Progenitor cell of endocrine pancreas (in vitro differentiated cells): Measurements from ENCODE around the gene TPST2. TPM values are rescaled to one million over a fixed set of nuclear protein-coding genes. Genes with fewer than 3 reads are reported as not detected.

Experiments used
- DNase-seq: peaks from one replicate; pipeline ENCODE4 v3.0.0; 2021; ENCODE audit warnings: low spot score; ENCODE audit not compliant: unreplicated experiment
- H3K27ac Mint-ChIP-seq: 2 replicates; pipeline ENCODE4 v1.8.0; 2021; ENCODE audit warnings: mild to moderate bottlenecking, moderate library complexity, mixed read lengths
- H3K27me3 Mint-ChIP-seq: 2 replicates; pipeline ENCODE4 v1.8.0; 2021; ENCODE audit warnings: mixed read lengths
- H3K36me3 Mint-ChIP-seq: 2 replicates; pipeline ENCODE4 v1.8.0; 2022; ENCODE audit warnings: mixed read lengths; ENCODE audit not compliant: insufficient read depth
- H3K4me1 Mint-ChIP-seq: 2 replicates; pipeline ENCODE4 v1.8.0; 2021; ENCODE audit warnings: low read depth, mixed read lengths
- H3K4me3 Mint-ChIP-seq: 2 replicates; pipeline ENCODE4 v1.8.0; 2021; ENCODE audit warnings: low read depth, mild to moderate bottlenecking, moderate library complexity, mixed read lengths
- H3K9me3 Mint-ChIP-seq: 2 replicates; pipeline ENCODE4 v1.8.0; 2021; ENCODE audit warnings: low read depth, mixed read lengths
- CTCF ChIP-seq: fragments of 200-600 bp; sonication (generic); IDR thresholded peaks from one replicate; pipeline ENCODE4 v1.5.0; 2021; ENCODE audit warnings: antibody characterized with exemption, mild to moderate bottlenecking; ENCODE audit not compliant: unreplicated experiment
- total RNA-seq: library from RNA; stranded (reverse); gene quantifications from 2 replicates; pipeline ENCODE4 v1.2.1, GENCODE V29; 2021

The TPST2 gene
- total RNA-seq, 1 donor from 2014 or later = 19.1 TPM

DNA sequence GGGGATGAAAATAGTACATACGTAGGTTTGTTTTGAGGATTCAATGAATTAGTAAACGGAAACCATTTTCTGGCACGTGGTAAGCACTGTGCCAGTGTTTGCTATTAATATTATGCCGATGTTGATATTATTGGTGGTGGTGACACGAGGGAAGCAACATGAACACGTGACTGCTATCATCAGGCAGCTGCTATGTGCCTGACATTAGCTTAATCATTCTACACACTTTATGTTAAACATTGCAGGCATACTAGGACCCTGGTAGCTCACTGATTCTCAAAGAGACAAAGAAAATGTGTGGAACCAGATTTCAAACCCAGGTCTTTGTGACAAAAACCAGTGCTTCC is 105.6 kb downstream of the TPST2 start:
- H3K4me1 Mint-ChIP-seq = peaks cover 31% of the 10 kb centered on the region
- H3K36me3 Mint-ChIP-seq = peaks cover 9% of the 10 kb centered on the region
- H3K27me3 Mint-ChIP-seq = no peaks in the 10 kb centered on the region
- H3K27ac Mint-ChIP-seq = peak overlapping the region; percentile 97
- no peaks in the 10 kb centered on the region for H3K9me3 Mint-ChIP-seq
- DNase-seq = no peak
- TF ChIP-seq CTCF = no peak
- H3K4me3 Mint-ChIP-seq = peak overlapping the region; percentile 94

GRCh38 chr22:26483439-26484359 is 106.2 kb downstream of the TPST2 start, which contains the start of the genes HPS4 and SRRD:
Gene HPS4 (minus strand): TSS chr22:26483783. CDS start chr22:26481762, 2,021 bp downstream.
Gene SRRD (plus strand): TSS chr22:26483877. CDS start chr22:26483891, 14 bp downstream.
- H3K27ac Mint-ChIP-seq = peak within 1 kb of the TSS; percentile 99
- H3K27me3 Mint-ChIP-seq = no peaks in the 10 kb centered on the region
- TF ChIP-seq CTCF = no peak
- peak; percentile 93 for DNase-seq
- H3K9me3 Mint-ChIP-seq = no peaks in the 10 kb centered on the region
- peaks cover 29% of the 10 kb centered on the region for H3K4me1 Mint-ChIP-seq
- H3K36me3 Mint-ChIP-seq = peaks cover 4% of the 10 kb centered on the region
- peak within 1 kb of the TSS; percentile 94 for H3K4me3 Mint-ChIP-seq

GRCh38 chr22:26483043-26483438 is 106.9 kb downstream of the TPST2 start:
- no peaks in the 10 kb centered on the region for H3K9me3 Mint-ChIP-seq
- no peaks in the 10 kb centered on the region for H3K27me3 Mint-ChIP-seq
- H3K4me1 Mint-ChIP-seq = peaks cover 29% of the 10 kb centered on the region
- peak overlapping the region; percentile 94 for H3K4me3 Mint-ChIP-seq
- peaks cover 5% of the 10 kb centered on the region for H3K36me3 Mint-ChIP-seq
- DNase-seq = no peak
- peak overlapping the region; percentile 99 for H3K27ac Mint-ChIP-seq
- no peak for TF ChIP-seq CTCF

GRCh38 chr22:26482161-26482560 is 107.8 kb downstream of the TPST2 start:
- DNase-seq = no peak
- Mint-ChIP-seq H3K27ac (no peak overlapping the region), H3K27me3 (no peaks in the 10 kb centered on the region), H3K4me1 (peaks cover 29% of the 10 kb centered on the region), H3K36me3 (peaks cover 12% of the 10 kb centered on the region), H3K9me3 (no peaks in the 10 kb centered on the region), H3K4me3 (peak overlapping the region; percentile 94)
- TF ChIP-seq CTCF = no peak

GRCh38 chr22:26481694-26482093 is 108.2 kb downstream of the TPST2 start:
- H3K36me3 Mint-ChIP-seq = peaks cover 14% of the 10 kb centered on the region
- no peak overlapping the region for H3K27ac Mint-ChIP-seq
- no peak for TF ChIP-seq CTCF
- no peak overlapping the region for H3K4me3 Mint-ChIP-seq
- H3K9me3 Mint-ChIP-seq = no peaks in the 10 kb centered on the region
- peaks cover 29% of the 10 kb centered on the region for H3K4me1 Mint-ChIP-seq
- DNase-seq = no peak
- no peaks in the 10 kb centered on the region for H3K27me3 Mint-ChIP-seq
